Prostate gland (tissue), 2 donors: Measurements from ENCODE around the gene ACY1. TPM values are rescaled to one million over a fixed set of nuclear protein-coding genes. Genes with fewer than 3 reads are reported as not detected.

ENCODE experiments used
- DNase-seq: peaks from one replicate; pipeline ENCODE4 v3.0.0-alpha.2; 2019; ENCODE audit warnings: low spot score
- H3K27ac ChIP-seq, 2 donors: fragments of 200-600 bp; sonication (generic); 2 replicates each; pipeline ENCODE4 v1.5.1; 2017 to 2019
- H3K27me3 ChIP-seq: fragments of 200-600 bp; sonication (generic); replicated peaks from 2 replicates; pipeline ENCODE4 v1.5.1; 2019; ENCODE audit not compliant: insufficient read depth
- H3K36me3 ChIP-seq, 2 donors: fragments of 200-600 bp; sonication (generic); 1 replicate in 1 of 2; 2 replicates in 1 of 2; pipeline versions ENCODE4 v1.5.1 to v1.8.1; 2017 to 2019
- H3K4me1 ChIP-seq: fragments of 200-600 bp; sonication (generic); replicated peaks from 2 replicates; pipeline ENCODE4 v1.5.1; 2019
- H3K4me3 ChIP-seq, 2 donors: fragments of 200-600 bp; sonication (generic); 2 replicates each; pipeline ENCODE4 v1.5.1; 2017 to 2019
- H3K9me3 ChIP-seq: fragments of 200-600 bp; sonication (generic); 2 replicates; pipeline ENCODE4 v1.5.1; 2017
- POLR2A ChIP-seq: fragments of 450-650 bp; IDR thresholded peaks from one replicate; pipeline ENCODE4 v1.6.1; 2016; ENCODE audit warnings: antibody characterized with exemption, mild to moderate bottlenecking
- POLR2AphosphoS5 ChIP-seq: sonication (generic); formaldehyde crosslinking; IDR thresholded peaks from one replicate; pipeline ENCODE4 v1.6.1; 2017; ENCODE audit warnings: antibody characterized with exemption
- WGBS: methylation state at CpG from one replicate; pipeline ENCODE4 v1.1.5; 2018; 5-methylcytosine and 5-hydroxymethylcytosine counted together
- intact Hi-C: fragments of 100-400 bp; cut with DNase I; formaldehyde crosslinking; loops from one replicate; pipeline ENCODE4 v1.14.2; 2022
- total RNA-seq, 2 donors: library from RNA; depleted of rRNA; stranded (reverse); fragments of >200 nt; gene quantifications; one replicate each; pipeline ENCODE4 v1.1.0, GENCODE V29; 2016
- TF ChIP-seq, protein P1 (sequence below), 4 experiments: fragments of 200-600 bp in 2 of 4; fragments of 450-650 bp in 2 of 4; sonication (generic) in 2 of 4; IDR thresholded peaks; 1 replicate in 3 of 4; 2 replicates in 1 of 4; pipeline ENCODE4 v1.5.1; 2016 to 2019; ENCODE audit warnings: antibody characterized with exemption in 4 of 4, mild to moderate bottlenecking in 2 of 4, moderate library complexity in 2 of 4

ACY1 gene
- total RNA-seq, 2 donors from 2014 or later = 42.1 to 82.6 TPM

GRCh38 chr3:51937014-51937413 is 46.3 kb upstream of the ACY1 start:
- 80% methylated on average over 9 of the region's 9 CpGs for WGBS
- TF ChIP-seq, protein P1, sequence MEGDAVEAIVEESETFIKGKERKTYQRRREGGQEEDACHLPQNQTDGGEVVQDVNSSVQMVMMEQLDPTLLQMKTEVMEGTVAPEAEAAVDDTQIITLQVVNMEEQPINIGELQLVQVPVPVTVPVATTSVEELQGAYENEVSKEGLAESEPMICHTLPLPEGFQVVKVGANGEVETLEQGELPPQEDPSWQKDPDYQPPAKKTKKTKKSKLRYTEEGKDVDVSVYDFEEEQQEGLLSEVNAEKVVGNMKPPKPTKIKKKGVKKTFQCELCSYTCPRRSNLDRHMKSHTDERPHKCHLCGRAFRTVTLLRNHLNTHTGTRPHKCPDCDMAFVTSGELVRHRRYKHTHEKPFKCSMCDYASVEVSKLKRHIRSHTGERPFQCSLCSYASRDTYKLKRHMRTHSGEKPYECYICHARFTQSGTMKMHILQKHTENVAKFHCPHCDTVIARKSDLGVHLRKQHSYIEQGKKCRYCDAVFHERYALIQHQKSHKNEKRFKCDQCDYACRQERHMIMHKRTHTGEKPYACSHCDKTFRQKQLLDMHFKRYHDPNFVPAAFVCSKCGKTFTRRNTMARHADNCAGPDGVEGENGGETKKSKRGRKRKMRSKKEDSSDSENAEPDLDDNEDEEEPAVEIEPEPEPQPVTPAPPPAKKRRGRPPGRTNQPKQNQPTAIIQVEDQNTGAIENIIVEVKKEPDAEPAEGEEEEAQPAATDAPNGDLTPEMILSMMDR (IDR thresholded peaks at IDR 0.05) = no peak
- no peak for TF ChIP-seq POLR2AphosphoS5
- TF ChIP-seq POLR2A = no peak
- intact Hi-C loops = no loop called here
- Histone ChIP-seq H3K27ac (no peak overlapping the region), H3K4me3 (no peak overlapping the region), H3K27me3 (no peaks in the 10 kb centered on the region), H3K9me3 (no peaks in the 10 kb centered on the region), H3K4me1 (peaks cover 9% of the 10 kb centered on the region), H3K36me3 (peaks cover 6 to 33% of the 10 kb centered on the region in 2 donors)
- no peak for DNase-seq

- intact Hi-C loops = no loop called here
- Histone ChIP-seq H3K36me3 (peaks cover 6 to 33% of the 10 kb centered on the region in 2 donors), H3K4me3 (no peak overlapping the region), H3K9me3 (no peaks in the 10 kb centered on the region), H3K27me3 (no peaks in the 10 kb centered on the region), H3K27ac (no peak overlapping the region), H3K4me1 (peaks cover 9% of the 10 kb centered on the region)
- DNase-seq = no peak
- no peak for TF ChIP-seq POLR2AphosphoS5
- TF ChIP-seq POLR2A = no peak
- TF ChIP-seq, protein P1 (IDR thresholded peaks at IDR 0.05) = no peak
- 90% methylated on average over 13 of the region's 13 CpGs for WGBS
These were observed 45.5 kb upstream of the ACY1 start for GRCh38 chr3:51937611-51938450.

DNA sequence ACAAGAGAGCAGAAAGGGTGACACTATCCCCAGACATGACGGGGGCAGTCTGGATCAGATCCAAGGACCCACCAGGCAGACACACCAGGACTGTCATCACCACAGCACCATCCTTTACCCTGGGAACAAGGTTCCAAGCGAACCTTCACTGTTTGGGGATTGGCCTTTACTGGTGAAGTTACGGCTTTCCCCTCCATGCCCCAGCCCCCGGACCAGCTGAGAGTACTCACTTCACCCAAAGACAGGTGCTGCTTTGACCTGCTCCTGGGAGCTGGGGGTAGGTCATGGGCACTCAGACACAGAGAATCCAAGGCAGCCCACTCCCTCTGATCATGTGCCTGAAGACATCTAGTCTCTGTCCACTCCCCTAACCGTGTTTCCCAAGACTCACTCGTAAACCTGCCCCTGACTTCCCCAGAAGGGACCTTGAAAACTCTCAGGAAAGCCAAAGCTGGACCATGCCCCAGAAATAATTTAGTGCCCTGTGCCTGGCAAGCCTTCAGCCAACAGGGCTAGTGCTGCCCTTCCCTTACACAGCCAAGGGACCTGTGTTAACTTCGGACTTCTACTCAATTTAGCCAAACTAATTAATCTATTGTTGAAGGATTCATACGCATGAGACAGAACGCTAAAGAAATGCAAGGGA is 44.4 kb upstream of the ACY1 start:
- H3K36me3 ChIP-seq = peaks cover 6 to 30% of the 10 kb centered on the region in 2 donors
- no peak for DNase-seq
- no peak overlapping the region for H3K27ac ChIP-seq
- intact Hi-C loops = no loop called here
- no peak overlapping the region for H3K4me3 ChIP-seq
- TF ChIP-seq, protein P1 (IDR thresholded peaks at IDR 0.05) = no peak
- TF ChIP-seq POLR2A = no peak
- TF ChIP-seq POLR2AphosphoS5 = no peak
- 83% methylated on average over 9 of the region's 9 CpGs for WGBS
- H3K4me1 ChIP-seq = peaks cover 9% of the 10 kb centered on the region
- H3K27me3 ChIP-seq = no peaks in the 10 kb centered on the region
- no peaks in the 10 kb centered on the region for H3K9me3 ChIP-seq

- Histone ChIP-seq H3K27me3 (no peaks in the 10 kb centered on the region), H3K4me3 (peak overlapping the region; percentile 60 to 66), H3K4me1 (peaks cover 9% of the 10 kb centered on the region), H3K27ac (no peak overlapping the region), H3K36me3 (peaks cover 6 to 10% of the 10 kb centered on the region in 2 donors), H3K9me3 (no peaks in the 10 kb centered on the region)
- DNase-seq = no peak
- WGBS = 34% methylated on average over 13 of the region's 13 CpGs
- intact Hi-C loops = loop anchor here (5.0 kb wide), 2 partner anchors 116 to 211 kb away; partner anchors contain the start of genes DUSP7 and POC1A
- TF ChIP-seq POLR2AphosphoS5 = no peak
- TF ChIP-seq POLR2A = no peak
- TF ChIP-seq, protein P1 (IDR thresholded peaks at IDR 0.05) = no peak
These were observed 42.5 kb upstream of the ACY1 start for GRCh38 chr3:51940648-51941462.
